GM19328 (cell line): ENCODE measurements around the gene PRR15L.
"Not testable (repeated sequence)": the region's sequence is repeated elsewhere in the genome, so short reads cannot be mapped to it uniquely, and the experiment has no call there.

Experiments
- ATAC-seq: cut with Tn5 transposase; IDR thresholded peaks from one replicate; pipeline ENCODE4 v1.9.1; 2021; ENCODE audit warnings: mild to moderate bottlenecking, moderate library complexity; ENCODE audit not compliant: unreplicated experiment

Gene PRR15L

DNA sequence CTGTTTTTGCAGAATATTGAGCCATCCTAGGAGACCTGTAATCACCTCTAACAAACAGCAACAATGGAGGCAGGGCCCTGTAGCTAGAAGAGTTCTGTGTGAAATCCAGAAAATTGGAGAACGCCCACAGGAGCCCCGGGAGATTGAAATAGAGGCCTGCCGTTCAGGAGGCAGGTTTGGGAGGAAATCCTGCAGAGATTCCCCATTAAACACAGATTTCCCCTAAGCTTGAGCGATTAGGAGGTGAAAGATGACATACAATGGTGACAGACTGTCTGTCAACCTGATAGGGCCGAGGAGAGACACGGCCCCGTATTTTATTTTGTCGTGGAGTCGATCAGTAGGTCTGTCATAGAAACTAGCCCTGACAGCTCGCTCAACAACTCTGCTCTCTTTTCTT is 31.5 kb upstream of the PRR15L start:
- ATAC-seq, result no peak

DNA sequence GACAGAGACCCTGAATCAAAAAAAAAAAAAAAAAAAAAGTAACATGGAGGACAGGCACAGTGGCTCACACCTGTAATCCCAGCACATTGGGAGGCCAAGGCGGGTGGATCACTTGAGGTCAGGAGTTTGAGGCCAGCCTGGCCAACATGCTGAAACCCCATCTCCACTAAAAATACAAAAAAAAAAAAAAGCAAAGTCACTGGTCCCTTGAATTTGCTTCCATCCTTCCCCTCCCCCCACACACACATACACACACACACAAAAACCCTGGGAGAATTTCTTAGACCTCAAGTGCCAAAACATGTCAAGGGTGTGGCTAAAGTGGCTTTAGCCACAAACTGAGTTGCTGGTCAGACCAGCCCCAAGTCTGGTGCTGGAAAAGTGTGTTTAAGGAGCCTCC is 30.8 kb upstream of the PRR15L start:
- ATAC-seq, result not testable (repeated sequence)

DNA sequence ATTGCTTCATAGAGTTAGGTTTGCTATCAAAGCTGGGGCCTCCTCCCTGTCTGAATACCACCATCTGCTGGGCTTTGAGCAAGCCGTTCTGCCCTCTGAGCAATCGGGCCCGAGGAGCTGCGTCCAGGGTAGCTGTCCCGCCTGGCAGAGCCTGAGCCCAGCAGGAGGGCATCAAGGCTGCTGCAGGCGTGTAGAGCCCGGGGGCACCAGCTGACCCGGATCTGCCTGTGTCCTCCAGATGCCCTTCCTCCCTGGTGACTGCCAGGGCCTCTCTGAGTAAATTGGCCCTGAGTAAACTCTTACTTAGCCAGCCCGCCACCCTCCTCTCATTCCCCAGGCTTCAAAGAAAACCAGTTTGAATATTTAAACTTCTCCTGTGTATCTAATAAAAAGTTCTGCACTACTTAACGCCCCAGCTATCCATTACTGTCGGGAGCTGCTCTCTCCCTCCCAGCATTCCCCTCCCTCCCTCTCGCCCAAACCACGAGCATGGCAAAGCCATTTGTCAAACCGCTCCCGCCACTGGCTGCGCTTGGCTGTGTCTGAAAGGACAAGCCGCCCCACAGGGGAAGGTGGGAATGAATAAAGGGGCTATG is 29.7 kb upstream of the PRR15L start:
- ATAC-seq, result no peak

DNA sequence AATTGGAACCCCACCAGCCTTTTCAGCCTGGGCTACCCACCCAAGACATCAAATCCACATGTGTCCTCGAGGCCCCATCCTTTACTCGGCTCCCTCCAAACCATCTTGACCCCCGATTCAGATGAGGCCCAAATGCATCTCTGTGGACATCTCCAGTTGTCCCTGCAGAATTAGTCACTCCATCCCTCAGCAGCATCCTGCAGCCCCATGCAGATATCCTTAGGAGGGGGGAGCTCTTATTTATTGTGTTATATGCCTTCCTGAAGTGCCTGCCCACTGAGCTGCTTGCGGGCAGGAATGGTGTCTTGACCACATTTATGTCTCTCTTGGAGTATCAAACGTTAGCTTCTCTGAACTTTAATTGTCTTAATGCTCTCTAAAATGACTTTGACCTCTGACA is 28.8 kb upstream of the PRR15L start:
- ATAC-seq, result no peak

DNA sequence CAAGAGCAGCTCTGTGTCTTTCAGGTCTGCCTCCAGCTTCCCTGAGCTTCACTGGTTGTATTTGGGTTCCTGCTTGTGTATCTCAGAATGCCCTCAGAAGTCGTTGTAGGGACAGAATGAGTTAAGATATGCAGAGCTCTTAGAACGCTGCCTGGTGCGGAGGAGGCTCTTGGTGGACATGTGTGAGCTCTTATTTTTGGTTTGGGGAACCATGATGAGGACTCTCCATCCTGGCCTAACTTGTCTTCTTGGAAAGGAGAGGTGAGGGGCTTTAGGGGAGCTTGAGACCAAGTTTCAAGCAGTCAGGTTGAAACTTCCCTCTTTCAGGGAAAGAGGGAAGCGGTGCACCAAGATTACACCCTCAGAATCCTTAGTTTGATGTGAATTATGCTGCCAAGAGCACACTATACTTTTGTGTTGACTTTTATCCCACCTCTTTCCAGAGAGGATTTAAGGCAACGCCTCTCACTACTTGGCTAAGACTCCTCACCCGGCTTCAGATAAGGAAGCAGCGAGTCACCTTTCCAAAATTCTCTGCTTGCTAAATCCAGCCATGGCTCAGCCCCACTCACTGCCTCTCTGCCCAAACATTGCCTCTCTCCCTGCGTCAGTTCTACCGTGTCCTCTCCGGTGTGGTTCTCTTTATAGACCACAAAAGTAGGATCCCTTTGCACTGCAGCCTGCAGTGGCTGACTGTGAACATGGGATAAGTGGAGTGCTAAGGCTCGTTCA is 26.0 kb upstream of the PRR15L start:
- ATAC-seq, result no peak

DNA sequence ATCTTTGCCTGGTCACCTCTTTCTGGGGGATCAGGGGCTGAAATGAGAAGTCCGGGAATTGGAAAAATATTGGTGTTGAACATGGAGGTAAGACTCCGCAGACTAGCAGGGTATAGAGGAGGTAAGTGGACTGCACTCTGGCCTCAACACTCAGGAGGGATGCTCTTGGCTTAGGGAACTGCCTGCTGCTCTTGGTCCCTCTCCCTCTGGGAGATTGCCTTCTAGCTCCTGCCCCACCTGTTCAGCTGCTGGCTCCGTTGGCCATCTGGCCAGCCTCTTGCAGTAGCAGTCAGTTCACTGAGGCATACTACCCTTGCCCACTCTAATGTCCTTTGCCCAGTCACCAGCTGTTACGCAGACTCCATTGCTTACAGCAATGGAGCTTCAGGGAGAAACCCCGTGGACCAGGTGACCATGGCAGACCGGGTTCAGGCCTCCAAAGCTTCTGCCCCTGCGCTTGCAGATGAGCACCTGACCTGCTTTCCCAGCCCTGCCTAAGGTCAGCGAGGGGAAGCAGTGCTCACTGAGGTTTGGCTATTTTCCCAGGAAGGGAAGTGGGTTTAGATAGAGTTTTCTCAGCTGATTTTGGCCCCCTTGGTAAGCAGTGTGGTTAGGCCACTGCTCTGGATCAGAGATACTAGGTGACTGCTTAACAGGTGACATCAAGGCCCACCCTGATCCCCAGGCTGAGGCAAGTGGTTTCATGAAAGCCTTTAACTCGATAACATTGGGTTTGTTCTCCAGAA is 25.1 kb upstream of the PRR15L start:
- no peak for ATAC-seq

DNA sequence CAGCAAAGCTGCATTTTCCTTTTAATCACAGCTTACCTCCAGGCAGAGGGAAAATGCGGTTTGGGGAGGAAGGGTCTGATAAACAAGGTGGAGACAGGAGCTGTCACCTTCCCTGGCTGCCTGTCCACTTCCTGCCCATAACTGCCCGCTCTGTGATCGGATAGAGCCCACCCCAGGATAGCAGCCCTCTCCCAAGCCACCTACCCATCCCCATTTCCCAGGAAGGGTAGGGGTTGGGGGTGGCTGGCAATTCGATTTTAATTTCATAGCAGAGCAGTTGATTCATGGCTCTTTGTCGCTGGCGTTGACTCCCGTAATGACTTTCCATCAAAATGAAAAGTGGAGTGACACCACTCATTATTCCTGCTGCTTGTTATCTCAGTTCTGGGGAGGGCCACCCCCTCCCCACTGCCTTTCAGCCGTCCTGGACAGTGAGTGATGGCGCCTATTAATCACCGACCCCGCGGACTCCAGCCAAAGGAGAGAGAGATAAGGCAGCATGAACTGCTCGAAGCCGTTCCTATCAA is 24.5 kb upstream of the PRR15L start:
- no peak for ATAC-seq

DNA sequence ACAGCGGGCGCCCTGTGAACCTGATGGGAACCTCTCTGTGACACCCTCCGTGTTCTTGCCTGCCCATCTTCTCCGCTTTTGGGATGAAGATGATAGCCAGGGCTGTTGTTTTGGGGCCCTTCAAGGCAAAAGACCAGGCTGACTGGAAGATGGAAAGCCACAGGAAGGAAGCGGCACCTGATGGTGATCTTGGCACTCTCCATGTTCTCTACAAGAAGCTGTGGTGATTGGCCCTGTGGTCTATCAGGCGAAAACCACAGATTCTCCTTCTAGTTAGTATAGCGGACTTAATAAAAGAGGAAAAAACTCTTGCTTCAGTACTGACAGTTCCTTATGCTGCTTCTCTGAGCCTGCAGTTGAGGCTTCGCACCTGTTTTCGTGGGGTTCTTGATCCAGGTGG is 23.8 kb upstream of the PRR15L start:
- ATAC-seq, result no peak

DNA sequence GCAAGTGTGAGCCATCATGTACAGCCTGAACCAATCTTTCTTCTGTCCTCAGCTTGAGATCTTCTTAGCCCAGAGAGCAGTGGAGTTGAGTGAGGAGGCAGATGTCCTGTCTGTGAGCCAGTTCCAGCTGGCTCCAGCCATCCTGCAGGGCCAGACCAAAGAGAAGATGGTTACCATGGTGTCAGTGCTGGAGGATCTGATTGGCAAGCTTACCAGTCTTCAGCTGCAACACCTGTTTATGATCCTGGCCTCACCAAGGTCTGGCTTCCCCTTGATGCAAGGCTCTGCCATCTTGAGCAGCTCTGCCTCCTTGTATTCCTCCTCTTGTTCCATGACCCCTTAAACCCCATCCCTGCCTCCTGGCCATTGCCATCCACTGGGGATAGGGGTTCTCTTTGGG is 22.9 kb upstream of the PRR15L start:
- no peak for ATAC-seq

DNA sequence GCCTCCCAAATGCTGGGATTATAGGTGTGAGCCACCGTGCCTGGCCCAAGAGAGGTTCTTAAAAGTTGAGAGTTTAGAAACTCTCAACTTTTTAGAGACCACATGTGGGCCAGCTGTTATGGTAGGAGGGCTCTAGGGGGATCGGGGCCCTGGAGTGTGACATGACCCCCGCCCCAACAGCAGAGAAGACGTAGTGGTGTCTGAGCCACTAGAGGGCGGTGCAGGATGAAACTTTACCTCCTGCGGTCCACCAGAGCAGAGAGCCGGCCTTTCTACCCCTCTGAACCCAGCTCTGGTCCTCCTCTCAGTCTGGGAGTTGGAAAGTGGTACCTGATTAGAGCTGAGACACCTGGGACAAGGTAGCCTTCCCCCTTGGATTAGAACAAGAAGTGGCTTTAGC is 20.6 kb upstream of the PRR15L start:
- no peak for ATAC-seq

DNA sequence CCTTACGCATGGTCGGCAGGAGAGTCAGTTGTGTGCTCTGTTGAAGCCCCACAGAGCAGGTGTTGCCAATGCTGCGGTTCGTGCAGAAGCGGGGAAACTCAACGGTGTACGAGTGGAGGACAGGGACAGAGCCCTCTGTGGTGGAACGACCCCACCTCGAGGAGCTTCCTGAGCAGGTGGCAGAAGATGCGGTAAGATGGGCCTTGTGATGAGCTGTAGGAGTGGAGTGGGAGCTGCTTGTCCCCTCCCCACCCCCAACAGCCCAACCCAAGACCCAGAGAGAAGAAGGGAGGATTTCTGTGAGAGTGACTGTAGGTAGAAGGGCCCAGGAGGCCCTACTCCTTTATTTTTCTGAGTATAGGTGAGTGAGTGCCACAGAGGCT is 18.1 kb upstream of the PRR15L start:
- no peak for ATAC-seq

DNA sequence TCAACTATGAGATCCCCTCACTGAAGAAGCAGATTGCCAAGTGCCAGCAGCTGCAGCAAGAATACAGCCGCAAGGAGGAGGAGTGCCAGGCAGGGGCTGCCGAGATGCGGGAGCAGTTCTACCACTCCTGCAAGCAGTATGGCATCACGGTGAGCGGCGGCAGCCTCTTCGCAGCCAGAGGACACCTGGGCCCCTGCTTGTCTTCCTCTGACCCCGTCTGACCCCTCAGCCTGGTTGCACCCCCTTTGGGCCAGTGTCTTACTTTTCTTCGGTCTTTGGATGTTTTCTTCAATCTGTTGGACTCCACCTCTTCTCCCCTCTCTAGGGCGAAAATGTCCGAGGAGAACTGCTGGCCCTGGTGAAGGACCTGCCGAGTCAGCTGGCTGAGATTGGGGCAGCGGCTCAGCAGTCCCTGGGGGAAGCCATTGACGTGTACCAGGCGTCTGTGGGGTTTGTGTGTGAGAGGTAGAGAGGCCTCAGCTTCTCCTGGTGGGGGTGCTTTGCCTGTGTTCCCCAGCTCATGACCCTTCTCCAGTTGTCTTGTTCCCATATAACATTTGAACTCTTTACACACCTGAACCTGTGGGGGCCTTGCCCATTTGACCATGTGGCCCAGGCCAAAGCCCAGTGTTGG is 17.6 kb upstream of the PRR15L start:
- ATAC-seq, result no peak

DNA sequence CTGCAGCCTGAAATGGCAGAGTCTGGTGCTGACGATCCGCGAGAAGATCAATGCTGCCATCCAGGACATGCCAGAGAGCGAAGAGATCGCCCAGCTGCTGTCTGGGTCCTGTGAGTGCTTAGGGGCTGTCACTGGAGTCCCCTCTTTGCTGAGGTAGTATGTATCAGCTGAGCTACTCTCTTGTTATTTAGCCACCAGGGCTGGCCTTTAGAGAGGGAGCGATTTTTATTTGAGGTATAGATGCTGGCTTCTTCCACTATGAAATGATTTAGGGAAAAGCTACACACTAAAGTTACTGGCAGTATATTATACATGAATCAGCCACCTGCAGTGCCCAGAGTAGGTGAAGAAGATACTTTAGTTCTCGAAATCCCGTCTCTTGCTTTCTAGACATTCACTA is 15.9 kb upstream of the PRR15L start:
- no peak for ATAC-seq

DNA sequence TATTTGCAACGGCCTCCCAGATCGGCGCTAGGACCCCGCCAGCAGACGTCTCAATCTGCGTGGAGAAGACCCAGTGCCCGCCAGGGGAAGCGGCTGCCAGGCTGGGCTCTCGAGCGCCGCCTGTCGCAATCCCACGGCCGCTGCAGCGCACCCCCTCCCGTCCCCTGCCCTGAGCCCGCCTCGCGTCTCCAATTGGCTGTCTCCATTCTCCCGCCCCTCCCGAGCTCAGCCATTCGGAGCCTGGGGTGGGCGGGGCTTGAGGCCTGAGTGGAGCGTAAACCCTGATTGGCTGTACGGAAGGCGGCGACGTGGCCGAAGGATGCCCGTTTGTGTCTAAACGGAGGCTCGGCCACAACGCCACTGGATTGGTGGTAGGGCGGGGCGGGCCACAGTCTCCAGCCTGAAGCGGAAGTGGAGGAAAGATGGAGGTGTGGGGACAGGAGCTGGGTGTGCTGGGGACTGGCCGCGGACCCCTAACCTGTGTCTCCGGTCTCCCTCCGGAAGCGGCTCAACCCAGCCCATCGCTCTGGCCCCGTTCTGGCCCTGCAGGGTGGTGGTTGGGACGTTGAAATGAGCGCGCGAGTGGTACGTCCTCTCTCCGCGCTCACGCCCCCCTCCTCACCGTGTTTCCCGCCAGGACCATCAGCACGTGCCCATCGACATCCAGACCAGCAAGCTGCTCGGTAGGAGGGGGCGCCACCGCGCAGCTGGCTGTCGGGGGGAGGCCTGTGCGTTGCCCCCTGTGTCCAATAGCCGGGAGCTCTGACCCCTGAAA is 13.2 kb upstream of the PRR15L start, which contains the start of gene CDK5RAP3:
Gene CDK5RAP3 (plus strand): TSS at position 389 of the 775 bp plus-strand sequence. CDS start 34 bp downstream, at position 423.
- peak; percentile 99 for ATAC-seq

DNA sequence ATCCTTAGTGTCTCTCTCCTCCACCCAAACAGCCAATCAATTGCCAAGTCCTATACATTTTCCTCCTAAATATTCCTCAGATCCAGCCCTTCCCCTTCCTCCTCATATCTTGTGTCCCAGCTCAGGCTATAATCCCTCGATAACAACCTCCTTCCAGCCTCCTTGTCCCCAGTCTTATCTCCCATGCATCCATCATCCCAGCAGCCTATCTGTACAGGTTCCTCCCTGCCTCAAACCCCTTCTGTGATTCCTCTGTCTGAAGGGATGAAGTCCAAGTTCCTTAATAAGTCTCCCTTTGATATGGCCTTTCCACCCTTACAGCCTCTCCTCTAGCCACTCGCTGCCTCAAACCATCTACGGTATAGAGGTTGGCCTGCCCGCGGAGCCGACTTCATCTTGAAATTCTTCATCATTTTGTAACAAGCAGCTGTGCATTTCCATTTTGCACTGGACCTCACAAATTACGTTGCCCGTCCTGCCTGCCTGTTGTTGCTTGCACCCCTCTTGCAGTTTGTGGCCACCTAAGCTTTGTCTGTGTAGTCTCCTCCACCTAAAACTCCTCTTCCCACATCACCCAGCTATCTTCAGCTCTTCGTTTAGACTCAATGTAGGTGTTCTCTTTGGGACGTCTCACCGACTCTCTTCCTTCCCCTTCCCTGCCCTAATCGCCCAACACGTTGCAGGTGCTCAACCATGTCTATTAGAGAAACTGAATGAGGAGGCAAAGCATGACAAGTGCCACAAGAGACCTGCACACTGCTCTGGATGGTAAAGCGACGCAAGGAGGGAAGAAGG is 12.4 kb upstream of the PRR15L start:
- ATAC-seq, result no peak

DNA sequence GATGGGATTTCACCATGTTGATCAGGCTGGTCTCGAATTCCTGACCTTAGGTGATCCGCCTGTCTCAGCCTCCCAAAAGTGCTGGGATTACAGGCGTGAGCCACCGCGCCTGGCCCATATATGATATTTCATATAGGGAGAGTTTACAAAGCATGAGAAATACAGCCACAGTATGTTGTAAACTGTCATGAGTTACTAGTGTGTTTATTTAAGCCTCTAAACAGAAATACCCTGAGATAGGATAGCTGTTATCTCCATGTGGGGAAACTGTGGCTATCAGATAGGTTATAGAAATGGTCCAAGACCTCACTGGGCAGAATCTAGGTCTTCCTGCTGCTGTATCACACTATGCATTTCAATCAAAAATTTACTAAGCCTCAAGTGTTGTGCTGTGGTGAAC is 11.2 kb upstream of the PRR15L start:
- no peak for ATAC-seq

DNA sequence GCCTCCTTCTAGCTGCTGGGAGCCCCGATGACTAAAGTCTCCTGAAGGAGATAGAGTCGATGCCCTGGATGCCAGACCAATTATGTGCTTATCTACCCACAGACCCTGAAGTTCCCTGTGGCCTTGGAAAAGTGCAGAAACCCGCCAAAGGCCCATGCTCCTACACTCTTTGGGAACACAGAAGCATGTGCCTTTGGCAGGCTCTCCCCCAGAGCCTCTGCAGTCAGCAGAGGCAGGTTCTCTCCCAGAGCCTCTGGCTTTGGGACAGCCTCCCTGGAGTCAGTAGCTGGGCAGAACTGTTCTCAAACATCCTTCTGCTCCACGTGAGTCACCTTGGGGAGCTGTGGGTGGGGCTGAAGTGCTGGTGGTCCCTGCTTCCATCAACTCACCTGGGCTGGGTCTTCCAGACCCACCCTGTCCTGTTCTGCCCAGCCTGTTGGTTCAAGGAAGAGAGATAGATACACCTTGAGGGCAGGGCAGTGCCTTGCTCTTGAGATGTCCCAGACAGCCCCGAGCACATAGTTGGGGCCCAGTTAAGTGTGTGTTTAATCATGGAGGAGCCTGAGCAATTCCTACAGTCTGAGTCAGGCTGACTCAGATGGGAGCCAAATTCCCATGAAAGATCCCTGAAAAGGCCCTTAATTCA is 10.0 kb upstream of the PRR15L start:
- ATAC-seq, result no peak

DNA sequence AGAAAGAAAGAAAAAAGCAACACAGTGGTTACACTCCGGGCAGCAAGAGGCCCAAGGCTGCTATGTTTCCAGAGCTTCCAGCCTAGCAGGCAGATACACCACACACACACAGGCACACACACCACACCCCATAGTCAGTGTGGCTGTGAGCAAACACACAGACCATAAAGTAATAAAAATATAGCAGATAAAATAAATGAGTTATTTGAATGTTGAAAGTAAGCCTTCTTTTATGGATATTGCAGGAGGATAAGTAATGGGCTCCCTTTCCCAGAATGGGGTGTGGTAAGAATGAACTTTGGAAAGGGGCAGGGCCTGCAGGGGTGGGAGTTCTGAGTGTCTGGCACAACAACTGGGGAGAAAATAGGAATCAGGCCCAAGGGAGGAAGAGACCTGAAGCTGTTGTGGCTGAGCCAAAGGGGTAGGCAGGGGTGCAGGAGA is 8.4 kb upstream of the PRR15L start:
- no peak for ATAC-seq

DNA sequence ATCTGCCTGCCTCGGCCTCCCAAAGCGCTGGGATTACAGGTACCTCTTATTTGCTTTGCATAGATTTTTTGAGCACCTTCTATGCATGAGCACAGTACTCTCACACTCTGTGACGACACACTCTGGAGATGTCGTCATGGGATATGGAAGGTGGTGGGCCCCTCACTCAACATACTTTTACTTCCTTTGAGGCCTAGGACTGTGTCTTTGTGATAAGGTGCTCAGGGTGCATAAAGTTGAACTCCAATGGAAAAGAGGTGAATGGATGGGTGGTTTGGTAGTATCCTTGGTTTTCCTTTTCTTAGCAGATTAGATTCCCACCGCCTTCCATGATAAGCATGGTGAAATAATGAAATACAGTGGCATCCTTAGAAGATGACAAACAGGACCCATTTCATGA is 7.2 kb upstream of the PRR15L start:
- ATAC-seq, result no peak
